Measurements from ENCODE around the gene LAMA3.

The LAMA3 gene

DNA sequence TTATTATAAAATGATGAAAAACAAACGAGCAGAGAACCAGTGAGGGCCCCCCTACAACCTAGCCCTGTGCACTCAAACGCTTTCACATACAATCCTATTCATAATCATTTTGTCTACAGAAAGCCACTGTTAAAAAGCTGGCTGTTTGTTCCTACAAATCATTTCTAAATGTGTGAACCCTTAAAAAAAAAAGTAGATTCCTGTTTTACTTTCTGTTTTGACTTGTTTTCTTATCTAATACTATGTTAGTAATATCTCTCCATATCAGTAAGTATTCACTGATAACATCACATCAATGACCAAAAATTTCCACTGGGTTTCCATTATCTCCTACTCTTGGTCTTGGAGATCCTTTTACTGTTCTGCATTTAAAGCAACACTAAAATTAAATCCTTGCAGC, 196.5 kb downstream of the LAMA3 start:
- no peak for DNase-seq (ENCODE audit: low read depth)
- in situ Hi-C loops (cut with HindIII; ENCODE audit: low sequenced_read_pairs) = no loop called here
- TF ChIP-seq, protein P1, sequence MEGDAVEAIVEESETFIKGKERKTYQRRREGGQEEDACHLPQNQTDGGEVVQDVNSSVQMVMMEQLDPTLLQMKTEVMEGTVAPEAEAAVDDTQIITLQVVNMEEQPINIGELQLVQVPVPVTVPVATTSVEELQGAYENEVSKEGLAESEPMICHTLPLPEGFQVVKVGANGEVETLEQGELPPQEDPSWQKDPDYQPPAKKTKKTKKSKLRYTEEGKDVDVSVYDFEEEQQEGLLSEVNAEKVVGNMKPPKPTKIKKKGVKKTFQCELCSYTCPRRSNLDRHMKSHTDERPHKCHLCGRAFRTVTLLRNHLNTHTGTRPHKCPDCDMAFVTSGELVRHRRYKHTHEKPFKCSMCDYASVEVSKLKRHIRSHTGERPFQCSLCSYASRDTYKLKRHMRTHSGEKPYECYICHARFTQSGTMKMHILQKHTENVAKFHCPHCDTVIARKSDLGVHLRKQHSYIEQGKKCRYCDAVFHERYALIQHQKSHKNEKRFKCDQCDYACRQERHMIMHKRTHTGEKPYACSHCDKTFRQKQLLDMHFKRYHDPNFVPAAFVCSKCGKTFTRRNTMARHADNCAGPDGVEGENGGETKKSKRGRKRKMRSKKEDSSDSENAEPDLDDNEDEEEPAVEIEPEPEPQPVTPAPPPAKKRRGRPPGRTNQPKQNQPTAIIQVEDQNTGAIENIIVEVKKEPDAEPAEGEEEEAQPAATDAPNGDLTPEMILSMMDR (IDR thresholded peaks at IDR 0.05; ENCODE audit: low read depth, low read length, missing control alignments) = no peak
- no peak overlapping the region for H3K4me3 ChIP-seq (ENCODE audit: low read depth, low read length)

DNA sequence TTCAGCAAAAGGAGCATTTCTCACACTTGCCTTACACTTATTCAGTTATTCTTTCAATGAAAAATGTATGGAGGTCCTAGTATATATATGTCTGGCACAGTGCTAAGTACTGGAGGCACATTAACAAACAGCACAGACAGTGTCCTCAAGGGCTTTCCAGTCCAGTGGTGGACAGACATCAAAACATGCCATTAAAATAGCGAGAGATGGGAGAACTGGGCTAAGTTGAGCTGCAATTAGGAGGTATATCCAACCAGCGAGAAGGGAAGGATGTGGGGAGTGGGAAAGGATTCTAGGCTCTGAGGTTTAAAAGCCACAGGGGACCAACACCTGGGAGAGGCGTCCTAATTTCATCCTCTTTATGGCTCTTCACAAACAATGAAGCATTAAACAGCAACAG, 197.8 kb downstream of the LAMA3 start:
- no peak for DNase-seq (ENCODE audit: low read depth)
- no peak overlapping the region for H3K4me3 ChIP-seq (ENCODE audit: low read depth, low read length)
- TF ChIP-seq, protein P1 (IDR thresholded peaks at IDR 0.05; ENCODE audit: low read depth, low read length, missing control alignments) = no peak
- in situ Hi-C loops (cut with HindIII; ENCODE audit: low sequenced_read_pairs) = no loop called here

DNA sequence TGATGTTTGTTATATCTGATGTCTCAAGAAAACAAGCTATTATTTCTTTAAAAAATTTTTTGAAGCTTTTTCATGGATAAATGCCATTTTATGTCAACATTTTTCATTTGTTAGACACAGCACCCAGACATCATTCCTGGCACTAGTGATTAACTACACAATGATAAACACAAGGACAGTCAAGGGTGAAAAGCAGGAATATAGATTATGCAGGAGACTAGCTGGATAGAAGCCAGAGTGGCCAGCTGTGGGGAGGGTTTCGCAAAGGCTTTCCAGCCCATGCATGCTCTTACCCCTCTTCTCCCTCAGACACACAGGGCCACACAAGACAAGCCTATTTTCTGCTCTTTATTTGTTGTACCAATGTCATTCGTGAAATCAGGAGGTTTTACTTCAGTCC, 198.2 kb downstream of the LAMA3 start:
- in situ Hi-C loops (cut with HindIII; ENCODE audit: low sequenced_read_pairs) = no loop called here
- TF ChIP-seq, protein P1 (IDR thresholded peaks at IDR 0.05; ENCODE audit: low read depth, low read length, missing control alignments) = no peak
- no peak for DNase-seq (ENCODE audit: low read depth)
- H3K4me3 ChIP-seq (ENCODE audit: low read depth, low read length) = no peak overlapping the region

DNA sequence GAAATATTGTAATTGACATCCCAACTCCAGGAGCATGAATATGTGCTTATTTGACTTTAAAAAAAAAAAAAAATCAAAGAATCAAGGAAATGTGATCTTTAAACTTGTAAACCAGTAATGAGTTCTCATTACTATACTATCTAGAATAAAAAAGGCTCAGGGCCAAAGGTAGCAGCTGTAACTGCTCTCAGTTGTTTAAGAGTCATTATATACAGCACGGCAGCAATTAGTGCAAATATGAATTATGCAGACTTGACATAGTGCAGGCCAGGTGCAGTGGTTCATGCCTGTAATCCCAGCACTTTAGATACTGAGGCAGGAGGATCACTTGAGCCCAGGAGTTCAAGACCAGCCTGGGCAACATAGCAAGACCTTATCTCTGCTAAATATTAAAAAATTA, 199.6 kb downstream of the LAMA3 start:
- DNase-seq (ENCODE audit: low read depth) = no peak
- no peak overlapping the region for H3K4me3 ChIP-seq (ENCODE audit: low read depth, low read length)
- TF ChIP-seq, protein P1 (IDR thresholded peaks at IDR 0.05; ENCODE audit: low read depth, low read length, missing control alignments) = no peak
- in situ Hi-C loops (cut with HindIII; ENCODE audit: low sequenced_read_pairs) = no loop called here

DNA sequence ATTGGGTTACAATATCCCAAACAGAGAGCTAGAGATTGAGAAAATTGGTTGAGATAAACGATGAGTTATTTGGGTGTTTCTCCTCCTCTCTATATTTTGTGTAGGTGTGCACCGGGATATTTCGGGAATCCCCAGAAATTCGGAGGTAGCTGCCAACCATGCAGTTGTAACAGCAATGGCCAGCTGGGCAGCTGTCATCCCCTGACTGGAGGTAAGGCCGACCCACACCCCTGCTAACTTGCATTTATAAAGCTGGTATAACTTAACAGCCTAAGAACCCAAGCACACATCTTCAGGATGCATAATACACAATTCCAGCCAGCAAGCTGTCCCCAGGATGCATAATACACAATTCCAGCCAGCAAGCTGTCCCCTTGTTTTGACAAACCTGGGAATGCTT, 200.7 kb downstream of the LAMA3 start:
- H3K4me3 ChIP-seq (ENCODE audit: low read depth, low read length) = no peak overlapping the region
- in situ Hi-C loops (cut with HindIII; ENCODE audit: low sequenced_read_pairs) = no loop called here

DNA sequence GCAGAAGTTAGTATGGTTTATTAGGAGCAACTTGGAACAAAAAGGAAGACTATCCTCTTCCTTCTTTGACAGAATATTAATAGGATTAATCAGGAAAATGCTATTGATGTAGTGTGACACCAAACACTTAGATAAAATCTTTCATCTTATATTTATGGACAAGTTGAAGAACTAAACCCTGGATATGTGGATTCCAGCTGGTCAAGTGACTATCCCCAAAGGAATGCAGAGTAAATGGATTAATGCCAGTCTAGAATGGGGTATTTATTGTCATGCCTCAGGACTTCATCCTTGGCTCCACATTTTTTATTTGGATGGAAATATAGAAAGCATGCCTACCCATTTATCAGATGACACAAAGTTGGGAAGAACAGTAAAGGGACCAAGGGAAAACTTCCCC, 201.3 kb downstream of the LAMA3 start:
- in situ Hi-C loops (cut with HindIII; ENCODE audit: low sequenced_read_pairs) = no loop called here

More for the DNA sequence above, 200.7 kb downstream of the LAMA3 start:
- DNase-seq (ENCODE audit: low read depth) = no peak
- TF ChIP-seq, protein P1 (IDR thresholded peaks at IDR 0.05; ENCODE audit: low read depth, low read length, missing control alignments) = no peak

More for the DNA sequence above, 201.3 kb downstream of the LAMA3 start:
- no peak overlapping the region for H3K4me3 ChIP-seq (ENCODE audit: low read depth, low read length)
- TF ChIP-seq, protein P1 (IDR thresholded peaks at IDR 0.05; ENCODE audit: low read depth, low read length, missing control alignments) = no peak
- DNase-seq (ENCODE audit: low read depth) = peak; percentile 27
